Posterior cingulate gyrus (tissue), 11 donors: ENCODE results near the gene ZNF771.
A peak's percentile ranks its signal among the peaks of the same experiment; 100 is the strongest.
"Not testable (repeated sequence)": the region's sequence is repeated elsewhere in the genome, so short reads cannot be mapped to it uniquely, and the experiment has no call there.

Experiments
- DNase-seq, 10 donors: peaks; one replicate each; pipeline versions ENCODE4 v3.0.0 to v3.0.0-alpha.2; 2020 to 2021; ENCODE audit warnings: mixed read lengths in 3 of 10
- intact Hi-C: fragments of 100-400 bp; cut with DNase I; formaldehyde crosslinking; loops from one replicate; pipeline ENCODE4 v1.15.1; 2023

The ZNF771 gene

DNA sequence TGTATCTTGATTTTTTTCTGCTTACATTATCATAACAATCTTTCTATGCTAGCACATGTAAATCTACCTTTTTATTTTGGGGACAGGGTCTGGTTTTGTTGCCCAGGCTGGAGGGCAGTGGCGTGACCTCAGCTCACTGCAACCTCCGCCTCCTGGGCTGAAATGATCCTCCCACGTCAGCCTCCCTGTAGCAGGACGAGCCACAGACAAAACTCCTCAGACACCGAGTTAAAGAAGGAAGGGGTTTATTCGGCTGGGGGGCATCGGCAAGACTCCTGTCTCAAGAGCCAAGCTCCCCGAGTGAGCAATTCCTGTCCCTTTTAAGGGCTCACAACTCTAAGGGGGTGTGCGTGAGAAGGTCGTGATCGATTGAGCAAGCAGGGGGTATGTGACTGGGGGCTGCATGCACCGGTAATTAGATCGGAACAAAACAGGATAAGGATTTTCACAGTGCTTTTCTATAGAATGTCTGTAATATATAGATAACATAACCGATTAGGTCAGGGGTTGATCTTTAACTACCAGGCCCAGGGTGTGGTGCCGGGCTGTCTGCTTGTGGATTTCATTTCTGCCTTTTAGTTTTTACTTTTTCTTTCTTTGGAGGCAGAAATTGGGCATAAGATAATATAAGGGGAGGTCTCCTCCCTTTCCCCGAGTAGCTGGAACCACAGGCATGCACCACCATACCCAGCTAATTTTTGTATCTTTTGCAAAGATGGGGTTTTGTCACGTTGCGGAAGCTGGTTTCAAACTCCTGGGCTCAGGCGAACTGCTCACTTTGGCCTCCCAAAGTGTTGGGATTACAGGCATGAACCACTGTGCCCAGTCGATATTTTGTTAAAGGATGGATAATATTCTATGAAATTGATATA is 45.5 kb downstream of the ZNF771 start:
- peak in 2 of 10 donors; percentile 34 to 44 for DNase-seq
- intact Hi-C loops, result not testable (repeated sequence)

DNA sequence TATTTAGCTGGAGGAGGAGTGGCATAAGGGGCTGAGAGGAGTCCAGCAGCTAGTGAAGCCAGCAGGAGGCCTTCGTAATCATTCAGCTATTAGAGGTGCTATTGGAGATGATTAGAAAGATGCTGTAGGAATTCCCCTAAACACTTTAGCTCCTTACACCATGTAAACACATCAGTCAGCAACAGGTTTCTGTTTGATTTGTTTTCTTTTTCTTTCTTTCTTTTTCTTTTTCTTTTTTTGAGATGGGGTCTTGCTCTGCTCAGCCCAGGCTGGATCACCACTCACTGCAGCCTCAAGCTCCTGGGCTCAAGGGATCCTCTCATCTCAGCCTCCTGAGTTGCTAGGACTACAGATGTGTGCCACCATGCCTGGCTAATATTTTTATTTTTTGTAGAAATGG is 48.9 kb downstream of the ZNF771 start:
- intact Hi-C loops, result no loop called here
- DNase-seq, result peak in 1 of 10 donors; percentile 12

DNA sequence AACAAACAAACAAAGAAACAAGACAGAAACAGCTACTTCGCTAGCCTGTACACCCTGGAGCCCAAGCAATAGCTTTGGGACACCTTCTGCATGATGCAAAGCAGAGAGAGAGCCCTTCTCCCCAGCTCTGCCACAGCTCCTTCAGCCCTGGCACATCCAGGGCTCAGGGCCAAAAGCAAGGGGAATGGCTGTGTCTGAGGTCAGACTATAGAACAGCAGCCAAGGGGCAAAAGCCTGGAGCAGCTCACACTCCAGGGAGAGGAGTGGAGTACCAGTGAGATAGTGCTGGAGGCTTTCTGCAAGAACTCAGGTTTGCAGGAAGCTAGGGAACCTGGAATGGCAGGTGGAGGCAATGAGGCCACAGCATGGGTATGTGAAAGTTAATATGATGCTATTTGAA is 49.9 kb downstream of the ZNF771 start:
- DNase-seq, result peak in 1 of 10 donors; percentile 17
- intact Hi-C loops, result no loop called here

DNA sequence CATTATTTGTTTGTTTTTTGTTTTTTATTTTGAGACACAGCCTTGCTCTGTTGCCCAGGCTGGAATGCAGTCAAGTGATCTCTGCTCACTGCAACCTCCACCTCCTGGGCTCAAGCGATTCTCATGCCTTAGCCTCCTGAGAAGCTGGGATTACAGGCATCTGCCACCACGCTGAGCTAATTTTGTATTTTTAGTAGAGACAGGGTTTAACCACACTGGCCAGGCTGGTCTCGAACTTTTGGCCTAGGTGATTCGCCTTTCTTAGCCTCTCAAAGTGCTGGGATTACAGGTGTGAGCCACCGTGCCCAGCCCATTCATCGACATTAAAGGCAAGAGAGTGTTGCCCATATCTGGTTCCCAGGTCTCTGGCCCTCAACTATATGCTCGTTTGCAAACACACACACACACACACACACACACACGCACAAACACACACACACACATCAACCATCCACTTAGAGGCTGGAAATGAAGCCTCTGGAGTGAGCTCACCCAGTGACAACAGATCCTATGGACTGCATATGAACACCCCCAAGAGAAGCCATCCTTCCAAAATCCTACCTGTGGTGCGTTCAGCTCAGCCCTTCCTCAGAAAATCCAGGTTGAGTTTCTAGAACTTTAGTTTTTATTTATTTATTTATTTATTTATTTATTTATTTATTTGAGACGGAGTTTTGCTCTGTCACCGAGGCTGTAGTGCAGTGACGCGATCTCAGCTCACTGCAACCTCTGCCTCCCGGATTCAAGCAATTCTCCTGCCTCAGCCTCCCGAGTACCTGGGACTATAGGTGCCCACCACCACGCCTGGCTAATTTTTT is 50.5 kb downstream of the ZNF771 start:
- intact Hi-C loops, result no loop called here
- peak in 2 of 10 donors; percentile 4 to 32 for DNase-seq

DNA sequence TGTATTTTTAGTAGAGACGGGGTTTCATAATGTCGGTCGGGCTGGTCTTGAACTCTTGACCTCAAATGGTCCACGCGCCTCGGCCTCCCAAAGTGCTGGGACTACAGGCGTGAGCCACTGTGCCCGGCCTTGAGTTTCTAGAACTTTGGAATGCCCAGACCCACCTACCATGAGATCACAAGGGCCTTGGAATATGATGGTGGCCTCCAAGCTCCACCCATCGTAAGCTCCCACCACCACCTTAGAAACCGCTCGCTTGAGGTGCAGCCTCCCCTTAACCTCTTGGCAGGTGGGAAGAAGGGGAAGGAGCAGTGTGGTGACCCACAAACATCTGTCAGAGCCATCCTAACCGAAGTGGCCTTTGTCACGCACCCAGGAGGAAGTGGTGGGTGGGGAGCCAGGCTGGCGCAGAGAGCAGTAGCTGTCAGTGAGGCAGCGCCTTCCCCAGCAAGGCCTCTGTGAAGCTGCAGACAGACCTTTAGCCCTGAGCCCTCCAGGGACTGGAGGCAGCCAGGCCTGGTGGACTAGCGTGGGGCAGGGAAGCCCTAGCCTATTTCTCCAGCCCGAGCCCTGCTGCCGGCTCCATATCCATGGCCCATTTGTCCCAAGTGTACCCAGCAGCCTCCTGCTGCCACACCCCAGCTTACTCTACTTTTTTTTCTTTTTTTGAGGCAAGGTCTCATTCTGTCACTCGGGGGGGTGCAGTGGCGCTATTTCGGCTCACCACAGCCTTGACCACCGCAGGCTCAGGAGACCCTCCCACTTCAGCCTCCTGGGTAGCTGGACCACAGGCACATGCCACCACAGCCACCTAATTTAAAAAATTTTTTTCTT is 51.4 kb downstream of the ZNF771 start:
- DNase-seq, result peak in 2 of 10 donors; percentile 44 to 52
- intact Hi-C loops, result no loop called here

DNA sequence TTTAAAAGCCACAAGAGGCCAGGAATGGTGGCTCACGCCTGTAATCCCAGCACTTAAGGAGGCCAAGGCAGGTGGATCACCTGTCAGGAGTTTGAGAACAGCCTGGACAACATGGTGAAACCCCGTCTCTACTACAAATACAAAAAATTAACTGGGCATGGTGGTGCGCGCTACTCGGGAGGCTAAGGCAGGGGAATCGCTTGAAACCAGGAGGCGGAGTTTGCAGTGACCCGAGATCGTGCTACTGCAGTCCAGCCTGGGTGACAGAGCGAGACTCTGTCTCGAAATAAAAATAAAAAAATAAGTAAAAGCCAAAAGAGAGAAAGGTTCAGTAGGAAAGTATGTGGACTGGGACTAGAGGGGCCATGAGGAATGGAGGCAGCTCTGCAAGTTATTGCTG is 52.0 kb downstream of the ZNF771 start:
- intact Hi-C loops, result no loop called here
- peak in 1 of 10 donors; percentile 8 for DNase-seq

DNA sequence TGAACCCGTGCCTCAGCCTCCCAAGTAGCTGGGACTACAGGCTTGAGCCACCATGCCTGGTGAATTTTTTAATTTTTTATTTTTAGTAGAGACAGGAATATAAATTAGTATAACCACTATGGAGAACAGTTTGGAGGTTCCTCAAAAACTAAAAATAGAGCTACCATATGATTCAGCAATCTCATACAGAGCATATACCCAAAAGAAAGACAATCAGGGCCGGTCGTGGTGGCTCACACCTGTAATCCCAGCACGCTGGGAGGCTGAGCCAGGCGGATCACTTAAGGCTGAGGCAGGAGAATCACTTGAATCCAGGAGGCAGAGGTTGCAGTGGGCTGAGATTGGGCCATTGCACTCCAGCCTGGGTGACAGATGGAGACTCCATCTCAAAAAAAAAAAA is 54.0 kb downstream of the ZNF771 start:
- intact Hi-C loops, result not testable (repeated sequence)
- DNase-seq, result peak in 3 of 10 donors; percentile 11 to 45 (median 24)

DNA sequence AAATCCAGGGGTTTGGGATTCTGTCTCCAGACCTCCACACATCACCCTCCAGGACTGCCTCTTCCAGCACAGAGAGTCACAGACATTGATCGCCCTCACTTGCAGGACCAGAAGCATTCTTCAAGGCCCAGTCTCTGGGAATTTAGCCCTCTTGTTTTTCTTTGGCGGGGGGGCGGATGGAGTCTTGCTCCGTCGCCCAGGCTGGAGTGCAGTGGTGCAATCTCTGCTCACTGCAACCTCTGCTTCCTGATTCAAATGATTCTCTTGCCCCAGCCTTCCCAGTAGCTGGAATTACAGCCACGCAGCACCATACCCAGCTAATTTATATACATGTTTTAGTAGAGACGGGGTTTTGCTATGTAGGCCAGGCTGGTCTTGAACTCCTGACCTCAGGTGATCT is 56.7 kb downstream of the ZNF771 start:
- peak in 2 of 10 donors; percentile 4 to 52 for DNase-seq
- intact Hi-C loops, result no loop called here
